A549 (cell line): ENCODE data around the gene RHBDL1. TPM values are rescaled to one million over a fixed set of nuclear protein-coding genes. Genes with fewer than 3 reads are reported as not detected.
A peak's percentile ranks its signal among the peaks of the same experiment; 100 is the strongest.

ENCODE experiments used
- ATAC-seq, 2 experiments: fragments of 200-7000 bp in 1 of 2; fragments of >200 bp in 1 of 2; cut with Nextera tagmentation in 1 of 2; cut with Tn5 transposase in 1 of 2; 3 replicates each; pipeline versions ENCODE4 v1.8.0 to v1.9.1; 2018 to 2020; ENCODE audit warnings: mild to moderate bottlenecking in 1 of 2, moderate library complexity in 1 of 2
- CTCF ChIA-PET: fragments of 300-600 bp; sonication (Branson Sonifier 250); formaldehyde crosslinking; extraction: SDS; loops from one replicate; lab custom pipeline; 2021; ENCODE audit warnings: antibody characterized with exemption, inconsistent platforms; lab: Yijun Ruan, JAX
- POLR2A ChIA-PET: fragments of 350-600 bp; formaldehyde crosslinking; extraction: SDS; loops from one replicate; lab custom pipeline; 2021; ENCODE audit warnings: antibody characterized with exemption, inconsistent platforms; lab: Yijun Ruan, JAX
- DNase-seq, 2 experiments: peaks; one replicate each; pipeline versions ENCODE4 v3.0.0 to v3.0.0-alpha.2; 2011 to 2016; ENCODE audit warnings: low read depth in 1 of 2, low spot score in 1 of 2
- FAIRE-seq: peaks from 2 replicates; lab custom pipeline; 2011; peaks lifted over from hg19 to GRCh38; lab: Jason Lieb, UNC
- H3K27ac ChIP-seq, 2 experiments: fragments of >200 bp; sonication (Bioruptor Twin); formaldehyde crosslinking; 3 replicates each; pipeline ENCODE4 v1.5.1; 2016 to 2017
- H3K4me1 ChIP-seq: fragments of >200 bp; sonication (Bioruptor Twin); formaldehyde crosslinking; 3 replicates; pipeline ENCODE4 v1.6.1; 2016
- H3K4me2 ChIP-seq: fragments of >200 bp; sonication (Bioruptor Twin); formaldehyde crosslinking; 3 replicates; pipeline ENCODE4 v1.6.1; 2016
- H3K4me3 ChIP-seq: fragments of >200 bp; sonication (Bioruptor Twin); formaldehyde crosslinking; 3 replicates; pipeline ENCODE4 v1.5.1; 2016
- H3K9me3 ChIP-seq: fragments of >200 bp; sonication (Bioruptor Twin); formaldehyde crosslinking; 3 replicates; pipeline ENCODE4 v1.6.1; 2016
- CHD2 ChIP-seq: fragments of 150-350 bp; IDR thresholded peaks from 2 replicates; pipeline ENCODE4 v1.6.1; 2014; ENCODE audit warnings: low read length; ENCODE audit not compliant: partially characterized antibody
- EHF ChIP-seq: fragments of 250-450 bp; sonication (Bioruptor Pico); IDR thresholded peaks from 2 replicates; pipeline ENCODE4 v1.5.0; 2020; ENCODE audit warnings: mild to moderate bottlenecking
- EP300 ChIP-seq, 2 experiments: fragments of >200 bp; sonication (Bioruptor Twin); formaldehyde crosslinking; IDR thresholded peaks; 2 replicates in 1 of 2; 3 replicates in 1 of 2; pipeline ENCODE4 v1.6.1; 2016 to 2017
- FOSB ChIP-seq: fragments of 250-450 bp; sonication (Bioruptor Pico); IDR thresholded peaks from 2 replicates; pipeline ENCODE4 v1.5.0; 2020; ENCODE audit warnings: mild to moderate bottlenecking, moderate library complexity
- HDAC2 ChIP-seq: fragments of 200-600 bp; sonication (generic); IDR thresholded peaks from 2 replicates; pipeline ENCODE4 v1.6.1; 2016
- JUNB ChIP-seq: fragments of >200 bp; sonication (Bioruptor Twin); formaldehyde crosslinking; IDR thresholded peaks from 2 replicates; pipeline ENCODE4 v1.6.1; 2016
- MAFK ChIP-seq: fragments of 450-650 bp; IDR thresholded peaks from 2 replicates; pipeline ENCODE4 v1.6.1; 2014; ENCODE audit not compliant: partially characterized antibody
- MAZ ChIP-seq: fragments of 150-350 bp; IDR thresholded peaks from 2 replicates; pipeline ENCODE4 v1.6.1; 2014; ENCODE audit warnings: antibody characterized with exemption, low read depth, low read length, borderline replicate concordance
- NR3C1 ChIP-seq: fragments of >200 bp; sonication (Bioruptor Twin); formaldehyde crosslinking; IDR thresholded peaks from 3 replicates; pipeline ENCODE4 v1.6.1; 2017
- PHF8 ChIP-seq: fragments of 200-600 bp; sonication (generic); IDR thresholded peaks from 2 replicates; pipeline ENCODE4 v1.6.1; 2016; ENCODE audit warnings: low read depth, mild to moderate bottlenecking, antibody characterized with exemption, moderate library complexity, borderline replicate concordance
- RCOR1 ChIP-seq: fragments of 150-350 bp; IDR thresholded peaks from 2 replicates; pipeline ENCODE4 v1.6.1; 2014; ENCODE audit warnings: antibody characterized with exemption, low read length, low read depth
- SMC3 ChIP-seq: fragments of >200 bp; sonication (Bioruptor Twin); formaldehyde crosslinking; IDR thresholded peaks from 3 replicates; pipeline ENCODE4 v1.6.1; 2018; ENCODE audit warnings: inconsistent platforms
- WGBS: methylation state at CpG from one replicate; pipeline ENCODE4 v1.1.6; 2017; ENCODE audit errors: missing lambda C conversion rate; 5-methylcytosine and 5-hydroxymethylcytosine counted together
- polyA plus RNA-seq, 4 experiments: library from polyadenylated mRNA; depleted of rRNA in 3 of 4; stranded (reverse); fragments of >200 nt; fragmentation: RNase III in 1 of 4; extraction: RNeasy Plus Mini Kit Qiagen cat#74134 plus additional on column Dnase treatment in 1 of 4; gene quantifications; 2 replicates in 3 of 4; 3 replicates in 1 of 4; pipeline ENCODE4 v1.2.3, GENCODE V29; 2011 to 2017
- TF ChIP-seq, protein P1 (sequence below): fragments of 250-450 bp; sonication (Bioruptor Pico); IDR thresholded peaks from 2 replicates; pipeline ENCODE4 v1.5.0; 2021; ENCODE audit warnings: mild to moderate bottlenecking, moderate library complexity, borderline replicate concordance
- TF ChIP-seq, protein P2 (sequence below): IDR thresholded peaks from 2 replicates; pipeline ENCODE4 v1.6.1; 2012
- TF ChIP-seq, protein P3 (sequence below): fragments of >200 bp; sonication (Bioruptor Twin); formaldehyde crosslinking; IDR thresholded peaks from 3 replicates; pipeline ENCODE4 v1.5.1; 2016
- TF ChIP-seq, protein P4 (sequence below): fragments of 200-600 bp; sonication (generic); IDR thresholded peaks from 2 replicates; pipeline ENCODE4 v1.6.1; 2016; ENCODE audit warnings: antibody characterized with exemption, mild to moderate bottlenecking, moderate library complexity

Gene RHBDL1
- polyA plus RNA-seq, 2 of the 4 experiments (the other 2 are of a cell fraction) = 0.56 to 1.4 TPM

DNA sequence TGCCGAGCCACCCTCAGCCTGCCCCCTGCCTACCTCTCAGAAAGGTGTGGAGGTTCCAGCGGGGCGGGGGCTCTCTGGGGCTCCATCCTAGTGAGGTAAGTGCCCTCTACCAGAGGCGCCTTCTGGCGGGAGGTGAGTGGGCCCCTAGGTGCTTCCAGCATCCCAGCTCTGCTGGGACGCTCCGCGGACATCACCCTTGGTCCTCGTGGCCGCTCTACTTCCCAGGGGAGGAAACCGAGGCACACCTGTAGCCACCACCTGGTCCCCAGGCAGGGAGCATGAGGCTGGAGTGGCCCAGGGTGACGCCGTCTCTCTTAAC, 32.5 kb upstream of the RHBDL1 start:
- ChIA-PET POLR2A (no interaction called here), CTCF (interaction anchor here (0.6 to 2.0 kb wide), 5 partner anchors 14 to 95 kb away, joined by 3 to 10 read pairs (median 3); partner anchors contain the start of gene RAB40C)
- Histone ChIP-seq H3K4me2 (peak overlapping the region; percentile 86), H3K27ac (peak overlapping the region; percentile 64 to 94; a peak in 5 of 6 replicates), H3K4me3 (peak overlapping the region; percentile 54; the same call in 2 of the 3 replicates), H3K9me3 (no peaks in the 10 kb centered on the region), H3K4me1 (peaks cover 46% of the 10 kb centered on the region)
- 91% methylated on average over 11 of the region's 13 CpGs for WGBS
- no peak for ATAC-seq
- no peak for FAIRE-seq
- no peak for DNase-seq
- TF ChIP-seq EHF = no peak
- TF ChIP-seq MAFK = no peak
- TF ChIP-seq EP300 (IDR thresholded peaks at IDR 0.05) = no peak
- TF ChIP-seq NR3C1 = no peak
- TF ChIP-seq, protein P1, sequence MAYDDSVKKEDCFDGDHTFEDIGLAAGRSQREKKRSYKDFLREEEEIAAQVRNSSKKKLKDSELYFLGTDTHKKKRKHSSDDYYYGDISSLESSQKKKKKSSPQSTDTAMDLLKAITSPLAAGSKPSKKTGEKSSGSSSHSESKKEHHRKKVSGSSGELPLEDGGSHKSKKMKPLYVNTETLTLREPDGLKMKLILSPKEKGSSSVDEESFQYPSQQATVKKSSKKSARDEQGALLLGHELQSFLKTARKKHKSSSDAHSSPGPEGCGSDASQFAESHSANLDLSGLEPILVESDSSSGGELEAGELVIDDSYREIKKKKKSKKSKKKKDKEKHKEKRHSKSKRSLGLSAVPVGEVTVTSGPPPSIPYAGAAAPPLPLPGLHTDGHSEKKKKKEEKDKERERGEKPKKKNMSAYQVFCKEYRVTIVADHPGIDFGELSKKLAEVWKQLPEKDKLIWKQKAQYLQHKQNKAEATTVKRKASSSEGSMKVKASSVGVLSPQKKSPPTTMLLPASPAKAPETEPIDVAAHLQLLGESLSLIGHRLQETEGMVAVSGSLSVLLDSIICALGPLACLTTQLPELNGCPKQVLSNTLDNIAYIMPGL = no peak

DNA sequence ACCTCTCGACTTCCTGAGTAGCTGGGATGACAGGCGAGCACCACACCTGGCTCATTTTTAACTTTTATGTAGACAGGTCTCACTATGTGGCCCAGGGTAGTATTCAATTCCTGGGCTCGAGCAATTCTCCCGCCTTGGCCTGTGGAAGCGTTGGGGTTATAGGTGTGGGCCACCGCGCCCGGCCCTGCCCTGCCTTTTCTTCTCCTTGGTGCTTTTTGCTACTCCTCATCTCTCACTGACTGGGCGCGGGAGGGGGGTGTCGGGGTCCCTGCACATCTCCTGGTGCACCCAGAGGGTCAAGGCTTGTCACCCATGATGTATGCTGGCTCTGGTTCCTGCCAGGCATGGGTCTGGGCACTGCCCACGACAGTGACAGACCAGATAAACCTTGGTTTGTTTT, 30.9 kb upstream of the RHBDL1 start:
- H3K27ac ChIP-seq = peak overlapping the region in 1 of 2 experiments; percentile 39; a peak in 2 of 6 replicates
- no peak for DNase-seq
- H3K4me3 ChIP-seq = no peak overlapping the region
- WGBS = 95% methylated on average over 12 of the region's 12 CpGs
- no peak for ATAC-seq
- H3K4me1 ChIP-seq = peaks cover 50% of the 10 kb centered on the region
- H3K4me2 ChIP-seq = 0 out of 3 replicates have a peak overlapping the region, but pooled peaks have one; percentile 43
- H3K9me3 ChIP-seq = no peaks in the 10 kb centered on the region
- ChIA-PET POLR2A (interaction anchor here (1.5 kb wide), 1 partner anchor 8 kb away, joined by 3 read pairs; the partner anchor contains the start of gene METTL26), CTCF (no interaction called here)
- no peak for FAIRE-seq
- no peak for TF ChIP-seq CHD2
- no peak for TF ChIP-seq HDAC2
- no peak for TF ChIP-seq RCOR1
- TF ChIP-seq, protein P1 = no peak
- no peak for TF ChIP-seq EHF
- no peak for TF ChIP-seq FOSB (CRISPR knock-in tag)
- TF ChIP-seq PHF8 = no peak
- TF ChIP-seq MAZ = no peak
- TF ChIP-seq, protein P2, sequence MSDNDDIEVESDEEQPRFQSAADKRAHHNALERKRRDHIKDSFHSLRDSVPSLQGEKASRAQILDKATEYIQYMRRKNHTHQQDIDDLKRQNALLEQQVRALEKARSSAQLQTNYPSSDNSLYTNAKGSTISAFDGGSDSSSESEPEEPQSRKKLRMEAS = no peak
- TF ChIP-seq, protein P3, sequence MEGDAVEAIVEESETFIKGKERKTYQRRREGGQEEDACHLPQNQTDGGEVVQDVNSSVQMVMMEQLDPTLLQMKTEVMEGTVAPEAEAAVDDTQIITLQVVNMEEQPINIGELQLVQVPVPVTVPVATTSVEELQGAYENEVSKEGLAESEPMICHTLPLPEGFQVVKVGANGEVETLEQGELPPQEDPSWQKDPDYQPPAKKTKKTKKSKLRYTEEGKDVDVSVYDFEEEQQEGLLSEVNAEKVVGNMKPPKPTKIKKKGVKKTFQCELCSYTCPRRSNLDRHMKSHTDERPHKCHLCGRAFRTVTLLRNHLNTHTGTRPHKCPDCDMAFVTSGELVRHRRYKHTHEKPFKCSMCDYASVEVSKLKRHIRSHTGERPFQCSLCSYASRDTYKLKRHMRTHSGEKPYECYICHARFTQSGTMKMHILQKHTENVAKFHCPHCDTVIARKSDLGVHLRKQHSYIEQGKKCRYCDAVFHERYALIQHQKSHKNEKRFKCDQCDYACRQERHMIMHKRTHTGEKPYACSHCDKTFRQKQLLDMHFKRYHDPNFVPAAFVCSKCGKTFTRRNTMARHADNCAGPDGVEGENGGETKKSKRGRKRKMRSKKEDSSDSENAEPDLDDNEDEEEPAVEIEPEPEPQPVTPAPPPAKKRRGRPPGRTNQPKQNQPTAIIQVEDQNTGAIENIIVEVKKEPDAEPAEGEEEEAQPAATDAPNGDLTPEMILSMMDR = no peak
- TF ChIP-seq SMC3 = no peak
- TF ChIP-seq, protein P4, sequence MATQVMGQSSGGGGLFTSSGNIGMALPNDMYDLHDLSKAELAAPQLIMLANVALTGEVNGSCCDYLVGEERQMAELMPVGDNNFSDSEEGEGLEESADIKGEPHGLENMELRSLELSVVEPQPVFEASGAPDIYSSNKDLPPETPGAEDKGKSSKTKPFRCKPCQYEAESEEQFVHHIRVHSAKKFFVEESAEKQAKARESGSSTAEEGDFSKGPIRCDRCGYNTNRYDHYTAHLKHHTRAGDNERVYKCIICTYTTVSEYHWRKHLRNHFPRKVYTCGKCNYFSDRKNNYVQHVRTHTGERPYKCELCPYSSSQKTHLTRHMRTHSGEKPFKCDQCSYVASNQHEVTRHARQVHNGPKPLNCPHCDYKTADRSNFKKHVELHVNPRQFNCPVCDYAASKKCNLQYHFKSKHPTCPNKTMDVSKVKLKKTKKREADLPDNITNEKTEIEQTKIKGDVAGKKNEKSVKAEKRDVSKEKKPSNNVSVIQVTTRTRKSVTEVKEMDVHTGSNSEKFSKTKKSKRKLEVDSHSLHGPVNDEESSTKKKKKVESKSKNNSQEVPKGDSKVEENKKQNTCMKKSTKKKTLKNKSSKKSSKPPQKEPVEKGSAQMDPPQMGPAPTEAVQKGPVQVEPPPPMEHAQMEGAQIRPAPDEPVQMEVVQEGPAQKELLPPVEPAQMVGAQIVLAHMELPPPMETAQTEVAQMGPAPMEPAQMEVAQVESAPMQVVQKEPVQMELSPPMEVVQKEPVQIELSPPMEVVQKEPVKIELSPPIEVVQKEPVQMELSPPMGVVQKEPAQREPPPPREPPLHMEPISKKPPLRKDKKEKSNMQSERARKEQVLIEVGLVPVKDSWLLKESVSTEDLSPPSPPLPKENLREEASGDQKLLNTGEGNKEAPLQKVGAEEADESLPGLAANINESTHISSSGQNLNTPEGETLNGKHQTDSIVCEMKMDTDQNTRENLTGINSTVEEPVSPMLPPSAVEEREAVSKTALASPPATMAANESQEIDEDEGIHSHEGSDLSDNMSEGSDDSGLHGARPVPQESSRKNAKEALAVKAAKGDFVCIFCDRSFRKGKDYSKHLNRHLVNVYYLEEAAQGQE = no peak
- no peak for TF ChIP-seq JUNB
